GM12892 (cell line): ENCODE data around the gene BEAN1.

Experiments
- POLR2A ChIP-seq: IDR thresholded peaks from 2 replicates; pipeline ENCODE4 v1.6.1; 2011; ENCODE audit warnings: low read depth, low read length, control low read depth
- POLR2AphosphoS5 ChIP-seq: IDR thresholded peaks from 2 replicates; pipeline ENCODE4 v1.6.1; 2011; ENCODE audit warnings: low read depth, low read length, control low read depth

GRCh38 chr16:66414891-66415290 lies 12.2 kb upstream of the BEAN1 start:
- TF ChIP-seq POLR2AphosphoS5 (no peak), POLR2A (no peak)
